Measurements from ENCODE around the gene ITGA2B.

DNA sequence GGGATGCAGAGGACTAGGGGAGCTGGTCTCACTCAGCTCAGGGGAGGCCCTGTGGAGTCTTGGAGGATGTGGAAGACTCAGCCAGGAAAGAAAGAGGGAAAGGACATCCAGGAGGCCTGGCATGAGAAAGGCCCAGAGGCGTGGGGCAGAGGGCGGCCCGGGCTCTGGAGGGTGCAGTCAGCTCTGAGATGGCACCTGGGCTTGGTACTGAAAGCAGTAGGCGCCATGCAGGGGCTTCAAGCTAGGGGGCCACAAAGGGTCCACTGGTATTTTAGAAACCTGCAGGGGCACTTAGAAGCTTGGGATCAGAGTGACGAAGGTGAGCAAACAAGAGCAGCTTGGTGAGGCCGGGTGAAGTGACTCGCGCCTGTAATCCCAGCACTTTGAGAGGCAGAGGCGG is 31.4 kb downstream of the ITGA2B start:
- no peak for TF ChIP-seq EZH2 (IDR thresholded peaks at IDR 0.05; ENCODE audit: insufficient read depth, poor library complexity, severe bottlenecking)
- TF ChIP-seq EZH2phosphoT487 (IDR thresholded peaks at IDR 0.05; ENCODE audit: insufficient read depth, low read depth): no peak

Measured in GM23248 (cell line).